DND-41 (cell line): Measurements from ENCODE around the gene IQSEC1.
A peak's percentile ranks its signal among the peaks of the same experiment; 100 is the strongest.

Experiments
- ATAC-seq: fragments of 200-7000 bp; cut with Tn5 transposase; 3 replicates; pipeline ENCODE4 v1.9.1; 2021; ENCODE audit warnings: low read depth; ENCODE audit not compliant: insufficient read depth
- DNase-seq: peaks from one replicate; pipeline ENCODE4 v3.0.0-alpha.2; 2020
- H2AFZ ChIP-seq: 2 replicates; pipeline ENCODE4 v1.6.0; 2012; ENCODE audit warnings: low read depth, low read length
- H3K27ac ChIP-seq: 2 replicates; pipeline ENCODE4 v1.5.1; 2012; ENCODE audit warnings: low read length, inconsistent platforms
- H3K27me3 ChIP-seq: fragments of 200-600 bp; sonication (generic); 2 replicates; pipeline ENCODE4 v1.6.0; 2012; ENCODE audit warnings: low read length, mild to moderate bottlenecking, inconsistent platforms; ENCODE audit not compliant: insufficient read depth, poor library complexity
- H3K36me3 ChIP-seq: 2 replicates; pipeline ENCODE4 v1.5.1; 2012; ENCODE audit warnings: low read length, inconsistent platforms; ENCODE audit not compliant: insufficient read depth
- H3K4me1 ChIP-seq: 2 replicates; pipeline ENCODE4 v1.5.1; 2012; ENCODE audit warnings: mild to moderate bottlenecking, low read length; ENCODE audit not compliant: insufficient read depth
- H3K4me2 ChIP-seq: 2 replicates; pipeline ENCODE4 v1.6.0; 2012; ENCODE audit warnings: mild to moderate bottlenecking, moderate library complexity, low read length, inconsistent platforms; ENCODE audit not compliant: insufficient read depth
- H3K4me3 ChIP-seq, 2 experiments: fragments of 200-600 bp in 1 of 2; shearing (Covaris generic) in 1 of 2; 2 replicates each; pipeline ENCODE4 v1.5.1; 2012 to 2016; ENCODE audit warnings: inconsistent platforms in 2 of 2, low read length in 2 of 2, mild to moderate bottlenecking in 2 of 2, low read depth in 1 of 2, moderate library complexity in 1 of 2
- H3K79me2 ChIP-seq: 2 replicates; pipeline ENCODE4 v1.6.0; 2012; ENCODE audit warnings: low read length, inconsistent platforms; ENCODE audit not compliant: insufficient read depth
- H3K9ac ChIP-seq: 2 replicates; pipeline ENCODE4 v1.6.0; 2012; ENCODE audit warnings: low read depth, mild to moderate bottlenecking, inconsistent platforms, low read length, moderate library complexity
- H3K9me3 ChIP-seq: 2 replicates; pipeline ENCODE4 v1.5.1; 2012; ENCODE audit warnings: low read length, moderate library complexity, mild to moderate bottlenecking, inconsistent platforms; ENCODE audit not compliant: insufficient read depth, severe bottlenecking
- H4K20me1 ChIP-seq: 2 replicates; pipeline ENCODE4 v1.6.0; 2012; ENCODE audit warnings: low read length; ENCODE audit not compliant: insufficient read depth
- EZH2 ChIP-seq: IDR thresholded peaks from 3 replicates; pipeline ENCODE4 v1.6.1; 2012; ENCODE audit warnings: borderline replicate concordance, low read depth, mild to moderate bottlenecking, moderate library complexity, low read length, inconsistent platforms; ENCODE audit not compliant: severe bottlenecking
- TF ChIP-seq, protein P1 (sequence below): IDR thresholded peaks from 2 replicates; pipeline ENCODE4 v1.5.1; 2012; ENCODE audit warnings: borderline replicate concordance, low read length, moderate library complexity, mild to moderate bottlenecking; ENCODE audit not compliant: poor library complexity, severe bottlenecking; ENCODE audit errors: extremely low read depth

Gene IQSEC1

DNA sequence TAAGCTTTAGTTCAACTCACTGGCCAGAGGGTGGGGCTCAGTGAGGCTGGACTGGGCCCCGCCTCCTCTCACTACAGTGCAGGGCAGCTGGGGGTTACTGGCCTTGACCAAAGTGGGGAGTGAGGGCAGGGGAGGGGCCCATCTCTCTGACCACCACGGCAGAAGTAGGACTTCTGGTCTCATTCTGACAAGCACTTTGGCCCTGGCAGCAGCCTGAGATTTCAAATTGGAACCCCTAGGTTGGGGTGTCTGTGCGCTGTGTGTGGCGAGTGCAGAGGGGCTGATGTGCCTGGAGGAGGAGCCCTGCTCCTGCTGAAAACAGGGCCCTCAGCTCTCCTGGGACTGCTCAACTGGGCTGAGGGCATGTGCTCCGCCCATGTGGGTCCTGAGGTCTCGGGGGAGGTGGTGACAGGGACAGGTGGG, 171.6 kb downstream of the IQSEC1 start:
- Histone ChIP-seq H3K27ac (no peak overlapping the region), H2AFZ (no peak overlapping the region), H3K4me2 (no peak overlapping the region), H3K27me3 (no peaks in the 10 kb centered on the region), H3K4me3 (no peak overlapping the region), H3K79me2 (no peaks in the 10 kb centered on the region), H3K36me3 (peaks cover 50% of the 10 kb centered on the region), H3K9ac (no peak overlapping the region), H3K9me3 (no peaks in the 10 kb centered on the region), H4K20me1 (peaks cover 7% of the 10 kb centered on the region), H3K4me1 (no peaks in the 10 kb centered on the region)
- TF ChIP-seq, protein P1, sequence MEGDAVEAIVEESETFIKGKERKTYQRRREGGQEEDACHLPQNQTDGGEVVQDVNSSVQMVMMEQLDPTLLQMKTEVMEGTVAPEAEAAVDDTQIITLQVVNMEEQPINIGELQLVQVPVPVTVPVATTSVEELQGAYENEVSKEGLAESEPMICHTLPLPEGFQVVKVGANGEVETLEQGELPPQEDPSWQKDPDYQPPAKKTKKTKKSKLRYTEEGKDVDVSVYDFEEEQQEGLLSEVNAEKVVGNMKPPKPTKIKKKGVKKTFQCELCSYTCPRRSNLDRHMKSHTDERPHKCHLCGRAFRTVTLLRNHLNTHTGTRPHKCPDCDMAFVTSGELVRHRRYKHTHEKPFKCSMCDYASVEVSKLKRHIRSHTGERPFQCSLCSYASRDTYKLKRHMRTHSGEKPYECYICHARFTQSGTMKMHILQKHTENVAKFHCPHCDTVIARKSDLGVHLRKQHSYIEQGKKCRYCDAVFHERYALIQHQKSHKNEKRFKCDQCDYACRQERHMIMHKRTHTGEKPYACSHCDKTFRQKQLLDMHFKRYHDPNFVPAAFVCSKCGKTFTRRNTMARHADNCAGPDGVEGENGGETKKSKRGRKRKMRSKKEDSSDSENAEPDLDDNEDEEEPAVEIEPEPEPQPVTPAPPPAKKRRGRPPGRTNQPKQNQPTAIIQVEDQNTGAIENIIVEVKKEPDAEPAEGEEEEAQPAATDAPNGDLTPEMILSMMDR: peak; percentile 39
- TF ChIP-seq EZH2: no peak
- ATAC-seq (peak; percentile 58; the same call in 2 of the 3 replicates), DNase-seq (peak; percentile 24)

DNA sequence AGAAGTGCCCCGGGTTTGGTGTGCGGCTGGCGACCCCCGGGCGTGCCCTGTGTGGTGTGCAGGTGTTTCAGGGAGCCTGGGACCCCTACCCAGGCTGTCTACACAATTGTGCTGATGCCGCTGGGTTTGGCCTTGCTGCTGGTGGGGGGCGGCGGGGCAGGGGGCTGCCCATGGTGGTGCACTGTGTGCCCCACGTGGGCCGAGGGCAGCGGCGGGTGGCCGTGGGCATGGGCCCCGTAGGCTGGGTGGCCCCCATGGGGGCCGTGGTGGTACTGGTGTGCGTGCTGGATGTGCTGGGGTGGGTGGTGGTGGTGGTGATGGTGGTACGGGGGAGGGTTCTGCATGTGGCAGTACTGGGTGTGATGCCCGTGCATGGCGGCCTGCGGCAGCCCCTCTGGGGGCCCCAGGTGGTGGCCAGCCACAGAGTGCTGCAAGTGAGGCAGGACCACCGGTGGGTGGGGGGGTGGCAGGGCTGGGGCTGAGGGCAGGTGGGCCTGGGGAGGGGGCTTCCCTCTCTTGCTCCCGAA, 172.3 kb downstream of the IQSEC1 start:
- Histone ChIP-seq H3K4me1 (no peaks in the 10 kb centered on the region), H3K9me3 (no peaks in the 10 kb centered on the region), H3K4me3 (no peak overlapping the region), H3K27me3 (no peaks in the 10 kb centered on the region), H4K20me1 (peaks cover 7% of the 10 kb centered on the region), H2AFZ (no peak overlapping the region), H3K36me3 (peaks cover 43% of the 10 kb centered on the region), H3K4me2 (no peak overlapping the region), H3K79me2 (no peaks in the 10 kb centered on the region), H3K9ac (no peak overlapping the region), H3K27ac (no peak overlapping the region)
- no peak for ATAC-seq
- TF ChIP-seq, protein P1: no peak
- no peak for TF ChIP-seq EZH2
- no peak for DNase-seq

DNA sequence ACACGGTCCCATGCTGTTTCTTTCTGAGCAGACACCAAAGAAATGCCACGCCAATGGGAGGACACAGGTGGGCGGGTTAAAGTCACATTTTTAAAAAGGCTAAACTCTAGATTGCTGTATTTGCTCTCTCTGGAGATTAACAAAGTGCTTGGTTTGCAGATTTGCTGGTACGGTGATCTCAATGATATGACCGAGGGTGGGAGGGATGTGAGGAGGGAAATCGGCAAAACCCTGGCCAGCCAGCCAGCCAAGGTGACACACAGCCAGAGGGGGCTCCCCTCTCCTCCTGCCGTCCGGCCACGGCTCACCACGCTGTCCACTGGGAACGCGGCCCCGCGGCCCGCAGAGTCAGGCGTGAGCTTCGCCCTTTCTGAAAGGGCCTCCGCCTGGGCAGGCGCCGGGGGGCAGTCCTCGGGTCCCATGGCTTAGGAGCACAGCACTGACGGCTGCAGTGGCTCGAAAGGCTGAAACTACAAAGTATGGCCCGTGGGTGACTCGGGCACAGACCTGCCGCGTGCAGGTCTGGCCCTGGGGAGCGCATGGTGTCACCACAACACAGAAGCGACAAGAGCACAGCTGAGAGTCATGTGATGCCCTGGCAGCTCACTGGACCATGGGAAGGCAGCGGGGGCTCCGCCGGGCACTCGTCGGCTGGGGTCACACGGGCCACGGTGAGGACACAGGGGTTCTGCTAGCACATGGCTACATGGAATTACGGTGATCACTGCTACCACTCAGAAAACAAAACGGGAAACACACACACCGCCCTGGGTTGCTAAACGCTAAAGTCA, 174.1 kb downstream of the IQSEC1 start:
- no peak for ATAC-seq
- Histone ChIP-seq H3K9ac (no peak overlapping the region), H3K27ac (no peak overlapping the region), H3K4me2 (no peak overlapping the region), H3K9me3 (no peaks in the 10 kb centered on the region), H2AFZ (no peak overlapping the region), H3K27me3 (no peaks in the 10 kb centered on the region), H3K4me1 (no peaks in the 10 kb centered on the region), H3K36me3 (peaks cover 29% of the 10 kb centered on the region), H4K20me1 (peaks cover 3% of the 10 kb centered on the region), H3K79me2 (no peaks in the 10 kb centered on the region), H3K4me3 (no peak overlapping the region)
- DNase-seq: no peak
- no peak for TF ChIP-seq EZH2
- TF ChIP-seq, protein P1: no peak
